Kidney (tissue), 14 donors: ENCODE data around the gene PLXNB3. TPM values are rescaled to one million over a fixed set of nuclear protein-coding genes. Genes with fewer than 3 reads are reported as not detected.
A peak's percentile ranks its signal among the peaks of the same experiment; 100 is the strongest.

ENCODE experiments used
- DNase-seq, 5 donors: peaks; one replicate each; pipeline ENCODE4 v3.0.0-alpha.2; 2013 to 2020
- FAIRE-seq: peaks from 2 replicates; lab custom pipeline; 2012; peaks lifted over from hg19 to GRCh38; lab: Jason Lieb, UNC
- H3K27ac ChIP-seq, 2 donors: one replicate each; pipeline ENCODE4 v1.7.0; 2013; ENCODE audit warnings: low read depth in 2 of 2, low read length in 2 of 2, inconsistent platforms in 1 of 2
- H3K27me3 ChIP-seq: one replicate; pipeline ENCODE4 v1.7.1; 2013; ENCODE audit warnings: low read length, inconsistent platforms; ENCODE audit not compliant: control insufficient read depth, insufficient read depth
- H3K36me3 ChIP-seq, 3 donors: one replicate each; pipeline versions ENCODE4 v1.7.0 to v1.7.1; 2013; ENCODE audit warnings: low read length in 3 of 3, control low read depth in 1 of 3, inconsistent platforms in 1 of 3; ENCODE audit not compliant: insufficient read depth in 3 of 3, control insufficient read depth in 2 of 3
- H3K4me1 ChIP-seq, 3 donors: one replicate each; pipeline versions ENCODE4 v1.7.0 to v1.7.1; 2013; ENCODE audit warnings: low read length in 3 of 3, inconsistent platforms in 1 of 3, low read depth in 1 of 3; ENCODE audit not compliant: control insufficient read depth in 2 of 3, insufficient read depth in 2 of 3
- H3K4me3 ChIP-seq, 3 donors: one replicate each; pipeline versions ENCODE4 v1.7.0 to v1.8.1; 2013; ENCODE audit warnings: low read length in 3 of 3, control low read depth in 1 of 3, inconsistent platforms in 1 of 3
- H3K9ac ChIP-seq, 3 donors: one replicate each; pipeline versions ENCODE4 v1.7.0 to v1.7.1; 2013; ENCODE audit warnings: low read length in 3 of 3, control low read depth in 1 of 3, inconsistent platforms in 1 of 3
- H3K9me3 ChIP-seq, 3 donors: one replicate each; pipeline versions ENCODE4 v1.7.0 to v1.7.1; 2013; ENCODE audit warnings: low read length in 3 of 3, control low read depth in 1 of 3, inconsistent platforms in 1 of 3; ENCODE audit not compliant: control insufficient read depth in 2 of 3, insufficient read depth in 1 of 3
- CTCF ChIP-seq: IDR thresholded peaks from 3 replicates; pipeline ENCODE4 v1.5.1; 2012; ENCODE audit warnings: mild to moderate bottlenecking, moderate library complexity, borderline replicate concordance; ENCODE audit not compliant: insufficient read depth; ENCODE audit errors: extremely low read depth
- intact Hi-C: fragments of 100-400 bp; cut with DNase I; formaldehyde crosslinking; loops from one replicate; pipeline ENCODE4 v1.11.1; 2022
- polyA plus RNA-seq: library from polyadenylated mRNA; stranded (reverse); fragments of 350-450 nt; fragmentation: Illumina TruSeq; extraction: RNeasy Lipid Tissue Mini Kit (QIAGEN cat#74804); gene quantifications from one replicate; pipeline ENCODE4 v1.2.3, GENCODE V29; 2014; ENCODE audit warnings: low read depth, low replicate concordance; ENCODE audit not compliant: insufficient read depth
- total RNA-seq: library from RNA; stranded (reverse); fragmentation: NEBNext Ultra II Directional; extraction: Animal tissue kit (Norgen Biotek cat#: 25700); gene quantifications from one replicate; pipeline ENCODE4 v1.2.1, GENCODE V29; 2021
- donor health status: control.
- donor health status: control.
- donor health status: control.
- donor health status: control.
- donor health status: control.
- donor health status: DM: yes; HTN: yes; CAD: no.
- donor health status: Normal renal cell carcinoma (clear cell type).

The PLXNB3 gene
- total and polyA plus RNA-seq, 2 donors from 2014 or later = 2.2 to 5.6 TPM

GRCh38 chrX:153776611-153777045 is 12.6 kb downstream of the PLXNB3 start:
- H3K9ac ChIP-seq = no peak overlapping the region
- no peaks in the 10 kb centered on the region for H3K27me3 ChIP-seq
- H3K27ac ChIP-seq = no peak overlapping the region
- no peaks in the 10 kb centered on the region for H3K9me3 ChIP-seq
- no peak for TF ChIP-seq CTCF
- no peaks in the 10 kb centered on the region for H3K36me3 ChIP-seq
- no peak overlapping the region for H3K4me3 ChIP-seq
- FAIRE-seq (no peak), DNase-seq (peak in 1 of 5 donors; percentile 49)
- H3K4me1 ChIP-seq = no peaks in the 10 kb centered on the region
- intact Hi-C loops = no loop called here

- H3K36me3 ChIP-seq = no peaks in the 10 kb centered on the region
- no peaks in the 10 kb centered on the region for H3K9me3 ChIP-seq
- no peak for TF ChIP-seq CTCF
- FAIRE-seq (no peak), DNase-seq (peak in 2 of 5 donors; percentile 33 to 55)
- no peak overlapping the region for H3K4me3 ChIP-seq
- intact Hi-C loops = no loop called here
- no peaks in the 10 kb centered on the region for H3K27me3 ChIP-seq
- H3K9ac ChIP-seq = no peak overlapping the region
- no peak overlapping the region for H3K27ac ChIP-seq
- no peaks in the 10 kb centered on the region for H3K4me1 ChIP-seq
Observed at GRCh38 chrX:153777261-153778090, 13.4 kb downstream of the PLXNB3 start.

- Histone ChIP-seq H3K9ac (no peak overlapping the region), H3K4me1 (no peaks in the 10 kb centered on the region), H3K27ac (no peak overlapping the region), H3K9me3 (no peaks in the 10 kb centered on the region), H3K36me3 (no peaks in the 10 kb centered on the region), H3K27me3 (no peaks in the 10 kb centered on the region), H3K4me3 (no peak overlapping the region)
- intact Hi-C loops = no loop called here
- TF ChIP-seq CTCF = no peak
- DNase-seq (peak in 2 of 5 donors; percentile 30 to 48), FAIRE-seq (no peak)
Observed at GRCh38 chrX:153778181-153778580, 14.1 kb downstream of the PLXNB3 start.
